HG03039 (cell line): ENCODE data around the gene CNOT1.
"Not testable (repeated sequence)": the region's sequence is repeated elsewhere in the genome, so short reads cannot be mapped to it uniquely, and the experiment has no call there.

Source experiments
- ATAC-seq: cut with Tn5 transposase; IDR thresholded peaks from one replicate; pipeline ENCODE4 v1.9.1; 2021; ENCODE audit warnings: mild to moderate bottlenecking, moderate library complexity; ENCODE audit not compliant: unreplicated experiment

The CNOT1 gene

DNA sequence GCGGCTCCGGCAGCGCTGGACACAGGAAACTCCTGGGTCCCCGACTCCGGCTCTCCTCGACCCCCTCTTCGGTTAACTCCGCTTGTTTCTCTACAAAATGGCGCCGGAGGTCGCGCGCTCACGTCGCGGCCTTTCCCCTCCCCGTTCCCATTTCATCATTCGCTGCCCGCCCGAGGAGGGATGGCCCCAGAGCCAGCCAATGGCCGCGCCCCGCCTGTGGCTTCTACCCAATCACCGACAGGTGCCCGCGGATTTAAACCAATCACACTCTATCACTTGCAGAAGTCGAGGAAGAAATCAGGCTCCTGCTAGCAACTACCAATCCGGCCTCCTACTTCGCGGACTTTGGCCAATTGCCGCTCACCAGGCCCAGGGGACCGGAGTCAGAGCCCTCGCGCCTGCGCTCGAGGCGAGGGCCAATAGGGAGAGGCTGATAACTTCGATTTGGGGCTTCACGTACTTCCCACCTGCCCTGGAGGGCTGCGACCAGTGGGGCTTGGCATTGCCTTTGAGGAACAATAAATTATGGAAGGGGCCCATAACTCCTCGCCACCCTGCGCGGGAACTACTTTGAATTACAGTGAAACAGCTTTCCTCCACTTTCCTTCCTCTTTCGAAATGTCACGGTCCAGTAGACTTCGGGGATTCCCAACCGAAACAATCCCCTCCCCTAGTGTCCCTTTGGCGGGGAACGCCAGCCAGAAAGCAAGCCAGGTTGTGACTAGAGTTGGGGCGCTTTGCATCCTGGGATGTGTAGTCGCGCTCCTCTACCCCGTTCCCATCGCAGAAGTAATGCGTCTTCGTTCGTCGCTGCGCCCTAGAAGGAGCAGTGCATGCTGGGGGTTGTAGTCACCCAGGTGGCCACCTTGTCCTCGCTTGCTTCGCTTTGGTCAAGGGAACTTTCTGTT is at the start of gene CNOT1:
CNOT1 (minus strand) TSS at position 94 of the 908 bp plus-strand sequence. CDS start 30,489 bp downstream, outside the sequence.
- ATAC-seq, result peak; percentile 89

- ATAC-seq, result no peak
Measured at GRCh38 chr16:58678716-58679115, 49.1 kb upstream of the CNOT1 start.

- ATAC-seq, result no peak
Measured at GRCh38 chr16:58678269-58678668, 48.6 kb upstream of the CNOT1 start.

DNA sequence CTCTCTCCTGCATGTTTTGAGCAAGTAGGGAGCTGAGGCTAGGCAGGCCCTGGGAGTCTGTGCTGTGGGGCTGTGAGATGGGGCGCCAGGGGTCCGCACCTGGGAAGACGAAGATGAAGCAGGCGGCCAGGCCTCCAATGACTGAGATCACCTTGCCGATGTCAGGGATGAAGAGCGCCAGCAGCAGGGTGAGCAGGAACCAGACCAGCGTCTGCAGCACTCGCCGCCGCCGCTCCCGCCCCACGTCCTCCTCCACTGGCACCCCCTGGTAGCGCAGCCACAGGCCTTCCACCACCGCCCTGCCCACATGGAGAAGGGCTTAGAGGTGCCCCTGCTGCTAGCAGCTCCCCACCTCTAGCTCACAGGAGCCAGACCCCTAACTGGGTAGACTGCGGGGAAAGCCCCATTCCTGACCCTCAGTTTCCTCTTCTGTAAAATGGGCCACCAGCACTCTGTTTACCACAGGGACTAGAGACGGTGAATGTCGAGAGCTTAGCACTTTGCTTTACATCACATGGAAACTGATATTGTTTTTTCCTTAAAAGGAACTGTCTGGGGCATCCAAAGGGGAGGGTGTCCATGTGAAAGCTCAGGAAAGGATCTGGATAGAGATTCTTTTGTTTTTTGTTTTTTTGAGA is 41.4 kb upstream of the CNOT1 start:
- no peak for ATAC-seq

DNA sequence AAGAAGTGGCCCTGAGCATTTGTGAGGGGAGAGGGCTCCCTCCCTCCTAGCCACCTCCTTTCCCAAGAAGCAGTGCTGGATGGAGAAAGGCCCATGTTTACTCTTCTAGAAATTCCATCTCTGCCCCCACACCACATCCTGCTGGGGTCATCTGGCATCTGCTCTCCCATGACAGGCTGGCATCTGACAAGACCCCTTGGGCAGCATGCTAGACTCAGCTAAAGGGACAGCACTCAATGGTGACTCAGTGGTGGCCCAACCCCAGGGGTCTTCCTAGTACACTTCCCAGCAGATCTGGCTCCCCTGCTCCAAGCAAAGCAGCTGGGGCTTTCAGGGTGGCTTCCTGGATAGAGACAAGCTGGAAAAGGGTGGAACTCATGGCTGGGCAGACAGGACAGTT is 40.6 kb upstream of the CNOT1 start:
- ATAC-seq, result no peak

- no peak for ATAC-seq
Measured at GRCh38 chr16:58665200-58665599, 35.6 kb upstream of the CNOT1 start.

GRCh38 chr16:58661199-58661830 is 31.7 kb upstream of the CNOT1 start:
- peak; percentile 76 for ATAC-seq

DNA sequence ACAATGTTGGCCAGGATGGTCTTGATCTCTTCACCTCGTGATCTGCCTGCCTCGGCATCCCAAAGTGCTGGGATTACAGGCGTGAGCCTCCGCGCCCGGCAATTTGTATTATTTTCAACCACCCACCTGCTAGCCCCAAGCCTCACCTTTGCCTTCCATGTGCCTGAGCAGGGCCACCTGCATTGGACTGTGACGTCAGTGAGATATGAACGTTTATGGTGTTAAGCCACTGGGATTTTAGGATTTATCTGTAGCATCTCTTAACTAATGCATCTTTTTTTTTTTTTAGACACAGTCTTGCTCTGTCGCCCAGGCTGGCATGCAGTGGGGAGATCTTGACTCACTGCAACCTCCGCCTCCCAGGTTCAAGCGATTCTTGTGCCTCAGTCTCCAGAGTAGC is 30.3 kb upstream of the CNOT1 start:
- not testable (repeated sequence) for ATAC-seq

GRCh38 chr16:58658796-58659211 is 29.2 kb upstream of the CNOT1 start:
- ATAC-seq, result no peak

DNA sequence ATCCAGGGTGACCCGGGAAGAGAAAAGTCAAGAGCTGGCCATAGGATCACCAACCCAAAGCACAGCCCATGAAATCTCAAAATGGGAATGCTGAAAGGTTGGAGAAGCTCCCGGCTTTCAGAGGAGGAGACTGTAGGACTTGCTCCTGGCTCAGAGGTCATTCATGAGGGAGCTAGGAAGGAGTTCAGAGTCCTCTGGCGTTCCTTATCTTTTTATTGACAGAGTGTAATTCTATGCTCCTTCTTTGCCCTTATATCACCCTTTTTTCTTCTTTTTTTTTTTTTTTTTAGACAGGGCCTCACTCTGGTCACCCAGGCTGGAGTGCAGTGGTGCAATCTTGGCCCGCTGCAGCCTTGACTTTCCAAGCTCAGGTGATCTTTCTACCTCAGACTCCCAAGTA is 27.3 kb upstream of the CNOT1 start:
- no peak for ATAC-seq

DNA sequence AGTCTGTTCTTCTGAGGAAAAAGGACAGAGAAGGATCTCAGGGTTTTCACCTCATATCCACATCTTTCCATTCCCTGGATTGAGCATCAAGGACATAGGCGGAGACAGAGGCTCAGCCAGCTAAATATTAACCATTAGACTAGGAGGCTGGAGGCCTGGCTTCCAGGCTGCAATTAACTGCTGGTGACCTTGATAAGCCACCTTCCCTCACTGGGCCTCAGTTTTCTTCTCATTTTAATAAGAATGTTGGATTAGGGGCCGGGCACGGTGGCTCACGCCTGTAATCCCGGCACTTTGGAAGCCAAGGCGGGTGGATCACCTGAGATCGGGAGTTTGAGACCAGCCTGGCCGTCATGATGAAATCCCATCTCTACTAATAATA is 25.6 kb upstream of the CNOT1 start:
- ATAC-seq, result no peak

DNA sequence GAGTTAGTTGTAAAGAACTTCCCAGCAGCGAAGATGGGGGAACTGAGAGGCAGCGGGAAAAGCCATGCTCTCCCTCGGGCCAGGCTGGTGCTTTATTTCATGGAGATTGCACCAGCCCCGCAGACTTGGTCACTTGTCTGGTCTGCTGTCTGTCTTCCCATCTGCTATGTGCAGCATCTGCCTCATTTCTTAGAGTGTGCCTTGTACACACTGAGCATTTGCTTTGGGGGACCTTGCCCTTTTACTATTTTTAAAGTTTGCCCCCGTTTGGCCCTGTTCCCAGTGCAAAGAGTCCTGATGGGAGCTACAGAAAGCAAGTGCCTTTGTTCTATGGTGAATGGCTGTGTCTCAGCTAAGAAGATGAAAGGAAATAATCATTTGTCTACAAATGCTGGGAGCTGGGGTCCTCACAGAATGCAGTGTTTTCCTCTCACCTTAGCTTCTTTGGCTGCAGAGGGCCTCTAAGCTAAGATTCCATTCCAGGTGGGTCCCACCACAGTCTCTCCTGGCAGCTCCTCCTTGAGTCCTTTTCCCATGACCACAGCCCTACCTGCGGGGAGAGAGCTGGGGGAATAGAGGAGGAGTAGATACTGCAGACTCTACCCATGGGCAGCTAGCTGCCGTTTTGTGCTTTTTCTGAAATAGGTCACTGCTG is 25.1 kb upstream of the CNOT1 start:
- ATAC-seq, result no peak

- no peak for ATAC-seq
Measured at GRCh38 chr16:58652741-58653140, 23.1 kb upstream of the CNOT1 start.

DNA sequence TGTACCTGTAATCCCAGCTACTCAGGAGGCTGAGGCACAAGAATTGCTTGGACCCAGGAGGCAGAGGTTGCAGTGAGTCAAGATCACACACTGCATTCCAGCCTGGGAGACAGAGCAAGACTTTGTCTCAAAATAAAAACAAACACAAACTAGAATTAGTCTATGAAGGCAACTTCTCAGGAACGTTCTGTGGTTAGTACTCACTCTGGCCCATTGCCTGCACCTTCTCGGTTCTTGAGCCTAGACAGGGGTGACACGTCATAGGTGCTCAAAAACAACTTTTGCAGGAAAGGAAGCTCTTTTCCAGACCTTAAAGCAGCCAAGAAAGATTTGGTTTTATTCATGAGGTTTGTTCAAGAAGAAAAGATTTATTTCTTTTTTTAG is 22.3 kb upstream of the CNOT1 start:
- no peak for ATAC-seq

- no peak for ATAC-seq
Measured at GRCh38 chr16:58649707-58650106, 20.1 kb upstream of the CNOT1 start.

DNA sequence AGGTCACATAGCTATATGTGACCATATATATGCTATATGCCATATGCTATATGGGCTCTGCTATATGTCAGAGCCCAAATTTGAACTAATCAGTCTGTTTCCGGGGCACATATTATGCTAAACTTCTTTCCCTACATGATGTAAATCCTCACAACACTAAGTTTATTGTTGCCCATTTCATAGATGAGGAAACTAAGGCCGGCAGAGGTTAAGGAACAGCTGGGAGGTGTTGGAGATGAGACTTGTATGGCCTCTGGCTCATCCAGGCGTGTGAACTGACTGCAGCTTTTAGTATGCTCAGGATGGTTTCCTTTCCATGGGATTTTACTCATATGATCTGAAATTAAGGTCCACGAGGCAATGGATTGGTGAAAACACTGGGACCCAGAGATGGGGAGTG is 17.5 kb upstream of the CNOT1 start:
- no peak for ATAC-seq

GRCh38 chr16:58644765-58645487 is 15.3 kb upstream of the CNOT1 start:
- no peak for ATAC-seq

- ATAC-seq, result no peak
Measured at GRCh38 chr16:58644108-58644507, 14.5 kb upstream of the CNOT1 start.

DNA sequence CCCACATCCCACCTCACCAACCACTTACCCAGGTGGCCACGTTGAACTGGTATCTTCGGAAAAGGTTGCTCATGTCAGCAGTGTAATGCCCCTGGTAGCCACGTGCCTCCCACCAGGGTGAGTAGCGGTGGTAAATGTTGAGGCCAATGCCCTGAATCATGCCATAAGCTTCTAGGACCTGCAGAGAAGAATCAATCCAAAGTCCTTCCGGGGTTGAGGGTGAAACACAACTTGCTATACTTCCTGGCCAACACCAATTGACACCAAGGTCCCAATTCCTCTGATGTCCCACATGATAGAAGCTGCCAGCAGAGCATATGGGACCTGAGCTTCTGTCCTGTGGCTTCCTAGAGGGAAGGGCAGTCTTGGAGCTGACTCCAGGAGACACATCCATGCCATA is 11.3 kb upstream of the CNOT1 start:
- ATAC-seq, result no peak

DNA sequence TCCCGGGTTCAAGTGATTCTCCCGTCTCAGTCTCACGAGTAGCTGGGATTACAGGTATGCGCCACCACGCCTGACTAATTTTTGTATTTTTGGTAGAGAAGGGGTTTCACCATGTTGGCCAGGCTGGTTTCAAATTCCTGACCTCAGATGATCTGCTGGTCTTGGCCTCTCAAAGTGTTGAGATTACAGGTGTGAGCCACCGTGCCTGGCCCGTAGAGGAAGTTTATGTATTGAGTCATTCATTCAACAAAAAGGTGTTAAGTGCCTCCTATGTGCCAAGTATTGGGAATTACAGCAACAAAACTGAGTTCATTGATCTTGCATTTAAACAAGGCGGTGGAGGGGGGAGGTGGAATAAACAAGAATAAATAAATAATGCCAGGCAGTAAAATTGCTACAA is 10.2 kb upstream of the CNOT1 start:
- no peak for ATAC-seq

DNA sequence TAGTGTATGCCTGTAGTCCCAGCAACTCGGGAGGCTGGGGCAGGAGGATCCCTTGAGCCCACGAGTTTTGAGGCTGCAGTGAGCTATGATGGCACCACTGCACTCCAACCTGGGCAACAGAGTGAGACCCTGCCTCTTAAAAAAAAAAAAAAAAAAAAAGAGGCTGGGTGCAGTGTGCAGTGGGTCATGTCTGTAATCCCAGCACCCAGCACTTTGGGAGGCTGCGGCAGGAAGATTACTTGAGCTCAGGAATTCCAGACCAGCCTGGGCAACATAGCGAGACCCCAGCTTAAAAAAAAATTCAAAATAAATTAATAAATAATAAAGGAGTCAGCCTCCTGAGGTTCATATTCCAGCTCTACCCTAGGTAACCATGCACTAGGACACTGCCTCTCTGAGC is 9.6 kb upstream of the CNOT1 start:
- no peak for ATAC-seq
